Measurements from ENCODE around the gene PIP5K1C.
A peak's percentile ranks its signal among the peaks of the same experiment; 100 is the strongest.
"Not testable (repeated sequence)": the region's sequence is repeated elsewhere in the genome, so short reads cannot be mapped to it uniquely, and the experiment has no call there.

The PIP5K1C gene

DNA sequence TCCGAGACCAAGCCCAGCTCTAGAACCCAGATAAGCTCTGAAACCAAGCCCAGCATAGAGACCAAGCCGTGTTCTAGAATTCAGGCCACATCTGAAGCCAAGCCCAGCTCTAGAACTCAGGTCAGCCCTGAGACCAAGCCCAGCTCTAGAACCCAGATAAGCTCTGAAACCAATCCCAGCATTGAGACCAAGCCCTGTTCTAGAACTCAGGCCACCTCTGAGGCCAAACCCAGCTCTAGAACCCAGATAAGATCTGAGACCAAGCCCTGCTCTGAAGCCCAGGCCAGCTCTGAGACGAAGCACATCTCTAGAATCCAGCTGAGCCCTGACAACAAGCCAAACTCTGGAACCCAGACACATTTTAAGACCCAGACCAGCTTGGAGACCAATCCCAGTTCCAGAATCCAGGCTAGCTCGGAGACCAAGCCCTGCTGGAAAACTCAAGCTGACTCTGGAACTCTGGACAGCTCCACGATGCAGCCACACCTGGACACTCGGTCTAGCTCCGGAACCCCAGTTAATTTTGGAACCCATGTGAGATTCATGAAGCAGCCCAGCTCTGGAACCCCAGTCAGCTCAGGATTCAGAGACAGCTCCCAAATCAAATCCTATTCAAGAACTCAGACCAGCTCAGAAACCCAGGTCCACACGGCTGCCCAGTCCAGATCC is 109.1 kb downstream of the PIP5K1C start:
- H3K4me3 ChIP-seq (ENCODE audit: low read depth, low read length): no peak overlapping the region
- TF ChIP-seq, protein P1, sequence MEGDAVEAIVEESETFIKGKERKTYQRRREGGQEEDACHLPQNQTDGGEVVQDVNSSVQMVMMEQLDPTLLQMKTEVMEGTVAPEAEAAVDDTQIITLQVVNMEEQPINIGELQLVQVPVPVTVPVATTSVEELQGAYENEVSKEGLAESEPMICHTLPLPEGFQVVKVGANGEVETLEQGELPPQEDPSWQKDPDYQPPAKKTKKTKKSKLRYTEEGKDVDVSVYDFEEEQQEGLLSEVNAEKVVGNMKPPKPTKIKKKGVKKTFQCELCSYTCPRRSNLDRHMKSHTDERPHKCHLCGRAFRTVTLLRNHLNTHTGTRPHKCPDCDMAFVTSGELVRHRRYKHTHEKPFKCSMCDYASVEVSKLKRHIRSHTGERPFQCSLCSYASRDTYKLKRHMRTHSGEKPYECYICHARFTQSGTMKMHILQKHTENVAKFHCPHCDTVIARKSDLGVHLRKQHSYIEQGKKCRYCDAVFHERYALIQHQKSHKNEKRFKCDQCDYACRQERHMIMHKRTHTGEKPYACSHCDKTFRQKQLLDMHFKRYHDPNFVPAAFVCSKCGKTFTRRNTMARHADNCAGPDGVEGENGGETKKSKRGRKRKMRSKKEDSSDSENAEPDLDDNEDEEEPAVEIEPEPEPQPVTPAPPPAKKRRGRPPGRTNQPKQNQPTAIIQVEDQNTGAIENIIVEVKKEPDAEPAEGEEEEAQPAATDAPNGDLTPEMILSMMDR (IDR thresholded peaks at IDR 0.05; ENCODE audit: borderline replicate concordance, insufficient read depth, low read depth, low read length): no peak

DNA sequence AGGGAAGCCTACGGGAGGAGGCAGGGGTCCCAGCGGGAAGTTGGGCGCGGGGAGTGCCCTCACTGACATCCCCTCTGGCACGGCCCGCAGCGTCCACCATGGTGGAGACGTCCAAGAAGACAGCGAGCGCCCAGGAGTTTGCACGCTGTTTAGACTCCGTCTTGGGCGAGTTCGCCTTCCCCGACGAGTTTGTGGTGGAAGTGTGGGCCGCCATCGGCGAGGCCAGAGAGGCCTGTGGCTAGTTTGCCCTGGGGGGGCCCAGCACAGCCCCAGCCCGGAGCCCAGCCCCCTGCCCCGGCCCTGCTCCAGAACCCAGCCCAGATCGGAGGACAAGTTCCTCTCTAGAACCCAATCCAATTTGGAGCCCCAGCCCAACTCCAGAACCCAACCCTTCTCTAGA is 110.3 kb downstream of the PIP5K1C start:
- H3K4me3 ChIP-seq (ENCODE audit: low read depth, low read length): no peak overlapping the region
- TF ChIP-seq, protein P1 (IDR thresholded peaks at IDR 0.05; ENCODE audit: borderline replicate concordance, insufficient read depth, low read depth, low read length): no peak

DNA sequence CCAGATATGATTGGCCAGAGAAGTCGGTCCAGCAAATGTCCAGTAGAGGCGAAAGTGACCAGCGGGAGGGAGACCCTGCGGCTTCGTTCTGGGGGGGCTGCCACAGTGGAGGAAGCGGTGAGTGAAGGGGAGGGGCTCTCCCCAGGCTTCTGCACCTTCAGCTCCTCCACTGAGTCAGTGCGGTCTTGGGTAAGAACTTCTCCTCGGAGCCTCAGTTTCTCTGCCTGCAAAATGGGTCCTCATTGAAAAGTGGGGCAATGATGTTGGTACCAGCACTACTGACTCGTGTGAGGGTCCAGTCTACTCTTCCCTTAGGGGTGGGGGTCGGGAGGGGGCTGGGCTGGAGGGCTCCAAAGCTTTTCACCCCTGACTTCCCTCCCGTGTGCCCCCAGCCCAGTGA is 110.8 kb downstream of the PIP5K1C start:
- H3K4me3 ChIP-seq (ENCODE audit: low read depth, low read length): no peak overlapping the region
- TF ChIP-seq, protein P1 (IDR thresholded peaks at IDR 0.05; ENCODE audit: borderline replicate concordance, insufficient read depth, low read depth, low read length): no peak

DNA sequence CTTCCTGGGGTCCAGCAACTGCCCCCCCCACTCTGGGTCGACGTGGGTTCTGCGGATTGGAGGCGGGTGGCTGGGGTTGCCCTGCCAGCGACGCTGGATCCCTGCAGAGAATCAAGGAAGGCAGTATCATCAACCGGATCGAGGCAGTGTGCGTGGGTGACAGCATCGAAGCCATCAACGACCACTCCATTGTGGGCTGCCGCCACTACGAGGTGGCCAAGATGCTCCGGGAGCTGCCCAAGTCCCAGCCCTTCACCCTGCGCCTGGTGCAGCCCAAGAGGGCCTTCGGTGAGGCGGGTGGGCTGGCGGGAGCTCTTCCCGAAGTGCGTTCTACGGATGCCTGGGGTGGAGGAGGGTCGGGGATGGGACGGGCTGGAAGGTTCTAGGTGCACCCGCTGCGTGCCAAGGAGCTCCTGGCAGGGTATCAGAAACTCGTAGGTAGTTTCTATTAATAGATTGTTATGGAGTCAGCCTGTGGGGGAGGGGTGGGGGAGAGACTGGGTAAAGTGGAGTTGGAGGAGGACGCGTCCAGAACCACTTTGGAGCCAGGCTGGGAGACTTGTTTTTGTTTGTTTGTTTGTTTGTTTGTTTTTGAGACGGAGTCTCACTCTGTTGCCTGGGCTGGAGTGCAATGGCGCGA is 113.4 kb downstream of the PIP5K1C start:
- H3K4me3 ChIP-seq (ENCODE audit: low read depth, low read length): no peak overlapping the region
- TF ChIP-seq, protein P1 (IDR thresholded peaks at IDR 0.05; ENCODE audit: borderline replicate concordance, insufficient read depth, low read depth, low read length): no peak

DNA sequence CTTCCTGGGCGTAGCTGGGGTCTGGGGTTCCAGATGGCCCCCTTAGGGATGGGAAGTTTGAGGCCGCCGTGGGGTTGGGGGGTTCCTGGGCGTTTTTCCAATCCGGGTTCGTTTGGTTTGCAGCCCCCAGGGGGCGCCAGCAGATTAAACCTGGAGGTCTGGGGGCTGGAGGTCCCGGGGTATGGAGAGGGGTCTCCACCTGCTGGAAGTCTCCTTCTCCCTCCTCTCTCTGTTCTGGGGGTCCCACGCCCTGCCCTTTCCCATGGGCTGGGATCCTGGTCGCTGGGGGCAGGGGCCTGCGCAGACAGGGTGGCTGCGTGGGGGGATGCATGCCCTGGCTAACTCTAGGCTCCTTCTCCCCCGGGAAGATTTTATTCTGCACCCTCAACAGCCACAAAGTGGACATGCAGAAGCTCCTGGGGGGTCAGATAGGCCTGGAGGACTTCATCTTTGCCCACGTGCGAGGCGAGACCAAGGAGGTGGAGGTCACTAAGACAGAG is 114.1 kb downstream of the PIP5K1C start:
- TF ChIP-seq, protein P1 (IDR thresholded peaks at IDR 0.05; ENCODE audit: borderline replicate concordance, insufficient read depth, low read depth, low read length): peak; percentile 58
- no peak overlapping the region for H3K4me3 ChIP-seq (ENCODE audit: low read depth, low read length)

DNA sequence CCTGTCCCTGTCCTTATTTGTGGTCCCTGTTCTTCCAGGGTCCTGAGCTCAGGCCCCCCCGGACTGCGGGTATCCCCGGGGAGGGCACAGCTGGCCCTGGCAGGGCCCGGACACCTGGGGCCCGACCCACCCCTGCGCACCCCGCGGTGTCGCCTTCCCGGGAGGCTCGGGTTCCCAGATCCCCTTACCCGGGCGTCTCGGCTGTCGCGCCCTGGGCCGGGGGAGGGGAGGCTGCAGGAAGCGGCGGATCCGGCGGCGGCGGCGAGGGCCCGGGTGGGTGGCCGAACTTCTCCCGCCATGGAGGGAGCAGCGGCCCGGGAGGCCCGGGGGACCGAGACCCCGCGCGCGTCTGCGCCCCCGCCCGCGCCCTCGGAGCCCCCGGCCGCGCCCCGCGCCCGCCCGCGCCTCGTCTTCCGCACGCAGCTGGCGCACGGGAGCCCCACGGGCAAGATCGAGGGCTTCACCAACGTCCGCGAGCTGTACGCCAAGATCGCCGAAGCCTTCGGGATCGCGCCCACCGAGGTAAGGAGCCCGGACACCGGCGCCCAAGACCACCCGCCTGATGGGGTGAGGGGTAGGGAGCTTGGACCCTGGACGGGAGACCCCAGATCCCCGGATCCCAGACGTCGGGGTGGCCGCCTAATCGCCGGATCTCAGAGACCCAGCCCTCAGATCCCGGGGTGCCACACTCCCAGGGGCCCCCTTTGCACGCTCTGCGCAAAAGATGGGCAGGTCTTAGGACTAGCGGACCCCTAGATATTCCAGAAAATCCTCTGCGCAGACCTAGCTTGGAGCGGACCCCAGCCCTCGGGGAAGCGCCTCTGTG is 114.8 kb downstream of the PIP5K1C start, which contains the start of gene GIPC3:
Gene GIPC3 (plus strand): TSS at position 178 of the 826 bp plus-strand sequence. CDS start 120 bp downstream, at position 298.
- no peak within 1 kb of the TSS for H3K4me3 ChIP-seq (ENCODE audit: low read depth, low read length)
- TF ChIP-seq, protein P1 (IDR thresholded peaks at IDR 0.05; ENCODE audit: borderline replicate concordance, insufficient read depth, low read depth, low read length): no peak

DNA sequence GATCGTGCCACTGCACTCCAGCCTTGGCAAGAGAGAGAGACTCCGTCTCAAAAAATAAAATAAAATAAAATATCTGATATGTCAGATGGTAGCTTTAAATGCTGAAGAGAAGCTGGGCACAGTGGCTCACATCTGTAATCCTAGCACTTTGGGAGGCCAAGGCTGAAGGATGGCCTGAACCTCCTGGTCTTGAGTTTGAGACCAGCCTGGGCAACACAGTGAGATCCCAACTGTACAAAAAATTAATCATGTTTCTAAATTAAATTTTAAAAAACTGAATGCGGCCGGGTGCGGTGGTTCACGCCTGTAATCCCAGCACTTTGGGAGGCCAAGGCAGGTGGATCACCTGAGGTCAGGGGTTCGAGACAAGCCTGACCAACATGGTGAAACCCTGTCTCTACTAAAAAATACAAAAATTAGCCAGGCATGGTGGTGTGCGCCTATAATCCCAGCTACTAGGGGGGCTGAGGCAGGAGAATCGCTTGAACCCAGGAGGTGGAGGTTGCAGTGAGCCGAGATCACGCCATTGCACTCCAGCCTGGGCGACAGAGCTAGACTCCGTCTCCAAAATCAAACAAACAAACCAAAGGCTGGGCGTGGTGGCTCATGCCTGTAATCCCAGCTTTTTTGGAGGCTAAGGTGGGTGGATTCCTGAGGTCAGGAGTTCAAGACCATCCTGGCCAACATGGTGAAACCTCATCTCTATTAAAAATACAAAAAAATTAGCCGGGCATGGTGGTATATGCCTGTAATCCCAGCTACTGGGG is 116.0 kb downstream of the PIP5K1C start:
- not testable (repeated sequence) for H3K4me3 ChIP-seq (ENCODE audit: low read depth, low read length)

DNA sequence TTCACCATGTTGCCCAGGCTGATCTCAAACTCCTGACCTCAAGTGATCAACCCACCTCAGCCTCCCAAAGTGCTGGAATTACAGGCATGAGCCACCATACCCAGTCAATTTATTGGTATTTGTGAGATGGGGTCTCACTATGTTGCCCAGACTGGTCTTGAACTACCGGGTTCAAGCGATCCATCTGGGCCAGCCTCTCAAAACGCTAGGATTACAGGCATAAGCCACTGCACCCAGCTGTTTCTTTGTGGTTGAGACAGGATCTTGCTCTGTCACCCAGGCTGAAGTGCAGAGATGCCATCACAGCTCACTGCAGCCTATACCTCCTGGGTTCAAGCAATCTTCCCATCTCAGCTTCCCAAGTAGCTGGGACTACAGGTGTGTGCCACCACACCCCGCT is 118.5 kb downstream of the PIP5K1C start:
- not testable (repeated sequence) for H3K4me3 ChIP-seq (ENCODE audit: low read depth, low read length)

Data from GM12875 (cell line).